Measurements from ENCODE around the gene SLC12A8. TPM values are rescaled to one million over a fixed set of nuclear protein-coding genes. Genes with fewer than 3 reads are reported as not detected.
A peak's percentile ranks its signal among the peaks of the same experiment; 100 is the strongest.

Gene SLC12A8
- total and polyA plus RNA-seq, 2 donors (not counting 1 experiment from before 2014, with no cell fraction given), result 15.1 to 19.5 TPM

GRCh38 chr3:125057186-125057850 lies 155.2 kb downstream of the SLC12A8 start:
- H3K4me1 ChIP-seq (ENCODE audit: control insufficient read depth, extremely low read depth, insufficient read depth, low read length), result peaks cover 28% of the 10 kb centered on the region
- no peak overlapping the region for H2AFZ ChIP-seq (ENCODE audit: low read length)
- TF ChIP-seq EZH2 (IDR thresholded peaks at IDR 0.05; ENCODE audit: low read length, missing control alignments), result no peak
- no peak for TF ChIP-seq CTCF (conservative IDR thresholded peaks at IDR 0.05 in 1 of 2, IDR thresholded peaks at IDR 0.05 in 1 of 2; ENCODE audit: low read depth in 1 of 2, low read length in 2 of 2)
- H3K4me3 ChIP-seq (replicated peaks in 1 of 4; ENCODE audit: control extremely low read depth in 1 of 4, insufficient read depth in 1 of 4, low read depth in 3 of 4, low read length in 4 of 4), result no peak overlapping the region
- H3K4me2 ChIP-seq (ENCODE audit: extremely low read depth, insufficient read depth, low read length), result peak overlapping the region; percentile 89
- peak overlapping the region; percentile 61 for H3K27ac ChIP-seq (ENCODE audit: insufficient read depth, low read length)
- H3K9ac ChIP-seq (ENCODE audit: insufficient read depth, low read length), result no peak overlapping the region
- no peaks in the 10 kb centered on the region for H3K9me3 ChIP-seq (ENCODE audit: control insufficient read depth, insufficient read depth, low read depth, low read length)
- peaks cover 27% of the 10 kb centered on the region for H3K79me2 ChIP-seq (ENCODE audit: control insufficient read depth, insufficient read depth, low read length)
- H4K20me1 ChIP-seq (ENCODE audit: control insufficient read depth, extremely low read depth, insufficient read depth, low read length), result no peaks in the 10 kb centered on the region
- peaks cover 2% of the 10 kb centered on the region for H3K36me3 ChIP-seq (ENCODE audit: control insufficient read depth, insufficient read depth, low read length)
- no peaks in the 10 kb centered on the region for H3K27me3 ChIP-seq (ENCODE audit: control insufficient read depth, insufficient read depth, low read length)
- DNase-seq (ENCODE audit: low read depth in 2 of 2), result peak; percentile 68 to 90

GRCh38 chr3:125055913-125056745 lies 156.4 kb downstream of the SLC12A8 start, which contains the start of gene HEG1:
TSS of gene HEG1 (minus strand) at chr3:125055997. CDS start at chr3:125055890, 107 bp downstream.
- Histone ChIP-seq H3K4me1 (ENCODE audit: control insufficient read depth, extremely low read depth, insufficient read depth, low read length) (peaks cover 28% of the 10 kb centered on the region), H2AFZ (ENCODE audit: low read length) (no peak within 1 kb of the TSS), H3K4me3 (replicated peaks in 1 of 4; ENCODE audit: control extremely low read depth in 1 of 4, insufficient read depth in 1 of 4, low read depth in 3 of 4, low read length in 4 of 4) (peak within 1 kb of the TSS; percentile 65 to 97 (median 84)), H3K36me3 (ENCODE audit: control insufficient read depth, insufficient read depth, low read length) (peaks cover 2% of the 10 kb centered on the region), H3K27me3 (ENCODE audit: control insufficient read depth, insufficient read depth, low read length) (no peaks in the 10 kb centered on the region), H3K4me2 (ENCODE audit: extremely low read depth, insufficient read depth, low read length) (peak within 1 kb of the TSS; percentile 92), H4K20me1 (ENCODE audit: control insufficient read depth, extremely low read depth, insufficient read depth, low read length) (no peaks in the 10 kb centered on the region), H3K9me3 (ENCODE audit: control insufficient read depth, insufficient read depth, low read depth, low read length) (no peaks in the 10 kb centered on the region), H3K79me2 (ENCODE audit: control insufficient read depth, insufficient read depth, low read length) (peaks cover 36% of the 10 kb centered on the region), H3K9ac (ENCODE audit: insufficient read depth, low read length) (peak within 1 kb of the TSS; percentile 85), H3K27ac (ENCODE audit: insufficient read depth, low read length) (peak within 1 kb of the TSS; percentile 87)
- TF ChIP-seq EZH2 (IDR thresholded peaks at IDR 0.05; ENCODE audit: low read length, missing control alignments), result no peak
- TF ChIP-seq CTCF (conservative IDR thresholded peaks at IDR 0.05 in 1 of 2, IDR thresholded peaks at IDR 0.05 in 1 of 2; ENCODE audit: low read depth in 1 of 2, low read length in 2 of 2), result no peak
- DNase-seq (ENCODE audit: low read depth in 2 of 2), result peak; percentile 79 to 84

GRCh38 chr3:125055331-125055912 lies 157.1 kb downstream of the SLC12A8 start:
- no peak for TF ChIP-seq EZH2 (IDR thresholded peaks at IDR 0.05; ENCODE audit: low read length, missing control alignments)
- no peak for TF ChIP-seq CTCF (conservative IDR thresholded peaks at IDR 0.05 in 1 of 2, IDR thresholded peaks at IDR 0.05 in 1 of 2; ENCODE audit: low read depth in 1 of 2, low read length in 2 of 2)
- H3K4me3 ChIP-seq (replicated peaks in 1 of 4; ENCODE audit: control extremely low read depth in 1 of 4, insufficient read depth in 1 of 4, low read depth in 3 of 4, low read length in 4 of 4), result peak overlapping the region; percentile 65 to 97 (median 84)
- H3K27me3 ChIP-seq (ENCODE audit: control insufficient read depth, insufficient read depth, low read length), result no peaks in the 10 kb centered on the region
- H4K20me1 ChIP-seq (ENCODE audit: control insufficient read depth, extremely low read depth, insufficient read depth, low read length), result no peaks in the 10 kb centered on the region
- peaks cover 43% of the 10 kb centered on the region for H3K79me2 ChIP-seq (ENCODE audit: control insufficient read depth, insufficient read depth, low read length)
- H3K4me1 ChIP-seq (ENCODE audit: control insufficient read depth, extremely low read depth, insufficient read depth, low read length), result peaks cover 28% of the 10 kb centered on the region
- peak overlapping the region; percentile 87 for H3K27ac ChIP-seq (ENCODE audit: insufficient read depth, low read length)
- H2AFZ ChIP-seq (ENCODE audit: low read length), result no peak overlapping the region
- DNase-seq (ENCODE audit: low read depth in 2 of 2), result no peak
- H3K36me3 ChIP-seq (ENCODE audit: control insufficient read depth, insufficient read depth, low read length), result peaks cover 2% of the 10 kb centered on the region
- peak overlapping the region; percentile 85 for H3K9ac ChIP-seq (ENCODE audit: insufficient read depth, low read length)
- H3K4me2 ChIP-seq (ENCODE audit: extremely low read depth, insufficient read depth, low read length), result no peak overlapping the region
- no peaks in the 10 kb centered on the region for H3K9me3 ChIP-seq (ENCODE audit: control insufficient read depth, insufficient read depth, low read depth, low read length)
